Mucosa of stomach (tissue), 1 donor: ENCODE measurements around the gene LHX4.

ENCODE experiments used
- H3K27me3 ChIP-seq: one replicate; pipeline ENCODE4 v1.7.0; 2013; ENCODE audit warnings: mild to moderate bottlenecking, low read length; ENCODE audit not compliant: control insufficient read depth, insufficient read depth
- H3K36me3 ChIP-seq: one replicate; pipeline ENCODE4 v1.7.0; 2013; ENCODE audit warnings: low read length; ENCODE audit not compliant: control insufficient read depth, insufficient read depth
- H3K4me1 ChIP-seq: one replicate; pipeline ENCODE4 v1.7.0; 2013; ENCODE audit warnings: mild to moderate bottlenecking, low read length; ENCODE audit not compliant: control insufficient read depth, insufficient read depth
- H3K4me3 ChIP-seq: one replicate; pipeline ENCODE4 v1.7.0; 2013; ENCODE audit warnings: low read length
- H3K9ac ChIP-seq: one replicate; pipeline ENCODE4 v1.7.0; 2013; ENCODE audit warnings: mild to moderate bottlenecking, low read length, moderate library complexity
- H3K9me3 ChIP-seq: one replicate; pipeline ENCODE4 v1.7.0; 2013; ENCODE audit warnings: mild to moderate bottlenecking, low read length, moderate library complexity; ENCODE audit not compliant: control insufficient read depth
- donor health status: Pancreatic carcinoma.

LHX4 gene

GRCh38 chr1:180188684-180189175, 41.3 kb upstream of the LHX4 start:
- H3K4me3 ChIP-seq = no peak overlapping the region
- no peak overlapping the region for H3K9ac ChIP-seq
- H3K36me3 ChIP-seq = peaks cover 33% of the 10 kb centered on the region
- no peaks in the 10 kb centered on the region for H3K27me3 ChIP-seq
- H3K9me3 ChIP-seq = no peaks in the 10 kb centered on the region
- peaks cover 21% of the 10 kb centered on the region for H3K4me1 ChIP-seq

GRCh38 chr1:180190091-180190490, 40.0 kb upstream of the LHX4 start:
- H3K9ac ChIP-seq = no peak overlapping the region
- H3K27me3 ChIP-seq = no peaks in the 10 kb centered on the region
- H3K36me3 ChIP-seq = peaks cover 26% of the 10 kb centered on the region
- H3K4me3 ChIP-seq = no peak overlapping the region
- no peaks in the 10 kb centered on the region for H3K9me3 ChIP-seq
- peaks cover 25% of the 10 kb centered on the region for H3K4me1 ChIP-seq

GRCh38 chr1:180192172-180192571, 37.9 kb upstream of the LHX4 start:
- Histone ChIP-seq H3K9me3 (no peaks in the 10 kb centered on the region), H3K4me1 (peaks cover 25% of the 10 kb centered on the region), H3K27me3 (no peaks in the 10 kb centered on the region), H3K36me3 (peaks cover 36% of the 10 kb centered on the region), H3K9ac (no peak overlapping the region), H3K4me3 (no peak overlapping the region)

GRCh38 chr1:180193141-180194047, 36.7 kb upstream of the LHX4 start:
- Histone ChIP-seq H3K36me3 (peaks cover 35% of the 10 kb centered on the region), H3K9me3 (no peaks in the 10 kb centered on the region), H3K4me3 (no peak overlapping the region), H3K27me3 (no peaks in the 10 kb centered on the region), H3K4me1 (peaks cover 28% of the 10 kb centered on the region), H3K9ac (no peak overlapping the region)

- Histone ChIP-seq H3K36me3 (peaks cover 35% of the 10 kb centered on the region), H3K9ac (no peak overlapping the region), H3K4me3 (no peak overlapping the region), H3K4me1 (peaks cover 34% of the 10 kb centered on the region), H3K27me3 (no peaks in the 10 kb centered on the region), H3K9me3 (no peaks in the 10 kb centered on the region)
Observed at GRCh38 chr1:180194048-180194425, 36.0 kb upstream of the LHX4 start.

- no peaks in the 10 kb centered on the region for H3K27me3 ChIP-seq
- H3K4me1 ChIP-seq = peaks cover 36% of the 10 kb centered on the region
- no peaks in the 10 kb centered on the region for H3K9me3 ChIP-seq
- no peak overlapping the region for H3K4me3 ChIP-seq
- H3K9ac ChIP-seq = no peak overlapping the region
- H3K36me3 ChIP-seq = peaks cover 33% of the 10 kb centered on the region
Observed at GRCh38 chr1:180194546-180195207, 35.4 kb upstream of the LHX4 start.

GRCh38 chr1:180195401-180195800, 34.7 kb upstream of the LHX4 start:
- H3K36me3 ChIP-seq = peaks cover 27% of the 10 kb centered on the region
- no peaks in the 10 kb centered on the region for H3K9me3 ChIP-seq
- no peak overlapping the region for H3K9ac ChIP-seq

GRCh38 chr1:180195916-180196315, 34.1 kb upstream of the LHX4 start:
- peaks cover 27% of the 10 kb centered on the region for H3K36me3 ChIP-seq
- H3K27me3 ChIP-seq = no peaks in the 10 kb centered on the region
- H3K9me3 ChIP-seq = no peaks in the 10 kb centered on the region
- H3K4me1 ChIP-seq = peaks cover 36% of the 10 kb centered on the region
- no peak overlapping the region for H3K4me3 ChIP-seq
- H3K9ac ChIP-seq = no peak overlapping the region

More at GRCh38 chr1:180195401-180195800, 34.7 kb upstream of the LHX4 start:
- Histone ChIP-seq H3K4me3 (no peak overlapping the region), H3K4me1 (peaks cover 36% of the 10 kb centered on the region), H3K27me3 (no peaks in the 10 kb centered on the region)

GRCh38 chr1:180196436-180197003, 33.5 kb upstream of the LHX4 start:
- Histone ChIP-seq H3K27me3 (no peaks in the 10 kb centered on the region), H3K9ac (no peak overlapping the region), H3K9me3 (no peaks in the 10 kb centered on the region), H3K36me3 (peaks cover 27% of the 10 kb centered on the region), H3K4me3 (no peak overlapping the region), H3K4me1 (peaks cover 36% of the 10 kb centered on the region)

- Histone ChIP-seq H3K9ac (no peak overlapping the region), H3K36me3 (peaks cover 27% of the 10 kb centered on the region), H3K27me3 (no peaks in the 10 kb centered on the region), H3K4me1 (peaks cover 29% of the 10 kb centered on the region), H3K9me3 (no peaks in the 10 kb centered on the region), H3K4me3 (no peak overlapping the region)
Observed at GRCh38 chr1:180197231-180197630, 32.8 kb upstream of the LHX4 start.

- H3K4me1 ChIP-seq = peaks cover 20% of the 10 kb centered on the region
- peaks cover 19% of the 10 kb centered on the region for H3K36me3 ChIP-seq
- no peak overlapping the region for H3K4me3 ChIP-seq
- H3K27me3 ChIP-seq = no peaks in the 10 kb centered on the region
- H3K9ac ChIP-seq = no peak overlapping the region
- H3K9me3 ChIP-seq = no peaks in the 10 kb centered on the region
Observed at GRCh38 chr1:180198196-180198595, 31.9 kb upstream of the LHX4 start.

- H3K4me1 ChIP-seq = peaks cover 15% of the 10 kb centered on the region
- no peaks in the 10 kb centered on the region for H3K27me3 ChIP-seq
- no peak overlapping the region for H3K9ac ChIP-seq
- H3K9me3 ChIP-seq = no peaks in the 10 kb centered on the region
- H3K36me3 ChIP-seq = peaks cover 17% of the 10 kb centered on the region
- no peak overlapping the region for H3K4me3 ChIP-seq
Observed at GRCh38 chr1:180198611-180199010, 31.5 kb upstream of the LHX4 start.
